ENCODE results near the gene DNAAF2.

GRCh38 chr14:49594347-49595091, 40.5 kb downstream of the DNAAF2 start:
- no peak for TF ChIP-seq TAF1 (IDR thresholded peaks at IDR 0.05; ENCODE audit: low read depth, low read length)
- TF ChIP-seq POLR2A (IDR thresholded peaks at IDR 0.05; ENCODE audit: low read depth, low read length) = no peak
- TF ChIP-seq POLR2AphosphoS5 (IDR thresholded peaks at IDR 0.05; ENCODE audit: low read depth, low read length) = no peak
